GM04504 (cell line): ENCODE results near the gene PDE10A.

Source experiments
- DNase-seq: peaks from one replicate; pipeline ENCODE4 v3.0.0-alpha.2; 2012; ENCODE audit warnings: low read depth

The PDE10A gene

DNA sequence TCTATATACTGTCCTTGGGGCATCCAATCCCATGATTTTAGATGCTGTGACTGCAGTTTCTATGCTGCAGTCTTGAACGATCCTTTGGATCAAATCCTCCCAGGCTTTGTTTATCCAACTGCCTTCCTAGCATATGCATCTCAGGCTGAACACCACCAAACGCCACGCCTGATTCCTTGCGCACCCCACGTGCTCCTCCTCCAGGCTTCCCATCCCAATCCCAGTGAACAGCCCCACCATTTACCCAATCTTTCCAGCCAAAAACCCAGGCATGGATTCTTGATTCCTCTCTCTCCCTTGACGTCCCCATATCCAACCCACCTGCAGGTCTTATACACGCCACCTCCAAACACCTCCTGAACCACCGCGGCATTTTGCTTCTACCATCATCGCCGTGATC, 7.8 kb downstream of the PDE10A start:
- DNase-seq, result no peak

DNA sequence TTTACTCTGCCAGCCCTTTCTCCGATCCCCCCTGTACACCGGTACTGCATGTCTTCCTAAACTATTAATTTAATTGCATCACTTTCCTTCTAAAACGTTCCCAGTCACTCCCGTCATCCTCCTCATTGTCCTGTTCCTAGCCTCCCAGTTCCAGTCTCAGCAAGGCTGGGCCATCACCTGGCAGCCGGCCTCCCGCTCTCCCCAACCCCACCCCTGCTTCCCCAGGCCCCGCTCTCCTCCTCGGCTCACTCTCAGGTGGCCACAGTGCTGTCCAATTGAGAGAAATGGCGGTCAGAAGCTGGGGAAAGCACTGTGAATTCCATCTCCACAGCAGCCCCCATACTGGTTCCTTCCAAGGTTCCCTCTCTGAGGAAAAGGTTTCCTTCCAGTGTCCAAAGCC, 8.9 kb downstream of the PDE10A start:
- DNase-seq, result no peak

DNA sequence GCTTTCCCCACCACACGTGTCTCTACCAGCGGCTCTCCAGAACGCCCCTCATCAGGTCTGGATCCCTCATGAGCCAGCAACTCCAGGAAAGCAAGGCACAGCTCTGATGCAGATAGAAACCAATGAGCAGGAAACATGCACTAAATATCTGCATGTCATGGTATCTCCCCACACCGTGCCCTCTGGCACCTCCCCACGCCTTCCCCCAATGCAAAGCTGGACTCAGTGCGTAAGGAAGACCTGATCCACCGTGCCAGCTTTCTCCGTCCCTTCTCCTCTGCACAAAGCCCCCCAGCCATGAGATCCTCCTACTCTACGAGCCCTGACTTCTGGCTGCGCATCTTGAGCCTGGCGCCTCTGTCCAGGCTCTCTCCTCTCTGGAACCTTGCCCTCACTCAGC, 9.4 kb downstream of the PDE10A start:
- DNase-seq, result no peak

DNA sequence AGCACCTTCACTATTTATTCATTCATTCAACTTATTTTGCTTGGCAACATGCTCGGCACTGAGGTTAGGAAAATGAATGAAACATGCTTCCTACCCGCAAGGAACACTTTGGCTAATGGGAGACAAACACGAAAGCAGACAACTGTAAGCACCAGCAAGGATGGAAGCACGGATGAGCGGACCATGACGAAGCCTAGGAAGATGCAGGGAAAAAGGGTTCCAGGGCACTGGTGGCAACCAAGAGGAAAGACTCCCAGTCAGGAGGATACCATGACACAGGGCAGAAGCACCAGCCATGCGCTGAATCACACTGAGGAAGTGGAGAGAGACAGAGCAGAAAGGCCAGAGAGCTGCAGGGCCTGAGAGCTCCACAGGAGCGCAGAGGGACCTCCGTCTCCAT, 9.8 kb downstream of the PDE10A start:
- no peak for DNase-seq

DNA sequence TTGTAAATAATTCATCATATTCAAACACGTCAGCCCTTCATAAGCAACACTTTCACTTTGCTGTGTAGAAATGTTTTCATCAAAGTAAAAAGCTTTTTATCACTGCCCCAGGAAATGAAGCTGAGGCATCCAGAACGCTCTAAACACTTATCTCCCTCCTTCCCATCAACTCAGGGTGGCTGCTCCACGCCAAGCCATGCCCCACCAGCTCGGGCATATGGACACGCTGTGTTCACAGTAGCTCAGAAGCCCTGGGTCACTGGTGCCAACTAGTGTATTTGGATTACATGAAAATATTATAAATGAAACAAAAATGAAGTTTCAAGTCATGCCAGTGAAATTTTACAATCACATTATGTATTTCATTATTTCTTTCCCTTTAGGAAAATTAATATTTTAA, 10.3 kb downstream of the PDE10A start:
- DNase-seq, result no peak

DNA sequence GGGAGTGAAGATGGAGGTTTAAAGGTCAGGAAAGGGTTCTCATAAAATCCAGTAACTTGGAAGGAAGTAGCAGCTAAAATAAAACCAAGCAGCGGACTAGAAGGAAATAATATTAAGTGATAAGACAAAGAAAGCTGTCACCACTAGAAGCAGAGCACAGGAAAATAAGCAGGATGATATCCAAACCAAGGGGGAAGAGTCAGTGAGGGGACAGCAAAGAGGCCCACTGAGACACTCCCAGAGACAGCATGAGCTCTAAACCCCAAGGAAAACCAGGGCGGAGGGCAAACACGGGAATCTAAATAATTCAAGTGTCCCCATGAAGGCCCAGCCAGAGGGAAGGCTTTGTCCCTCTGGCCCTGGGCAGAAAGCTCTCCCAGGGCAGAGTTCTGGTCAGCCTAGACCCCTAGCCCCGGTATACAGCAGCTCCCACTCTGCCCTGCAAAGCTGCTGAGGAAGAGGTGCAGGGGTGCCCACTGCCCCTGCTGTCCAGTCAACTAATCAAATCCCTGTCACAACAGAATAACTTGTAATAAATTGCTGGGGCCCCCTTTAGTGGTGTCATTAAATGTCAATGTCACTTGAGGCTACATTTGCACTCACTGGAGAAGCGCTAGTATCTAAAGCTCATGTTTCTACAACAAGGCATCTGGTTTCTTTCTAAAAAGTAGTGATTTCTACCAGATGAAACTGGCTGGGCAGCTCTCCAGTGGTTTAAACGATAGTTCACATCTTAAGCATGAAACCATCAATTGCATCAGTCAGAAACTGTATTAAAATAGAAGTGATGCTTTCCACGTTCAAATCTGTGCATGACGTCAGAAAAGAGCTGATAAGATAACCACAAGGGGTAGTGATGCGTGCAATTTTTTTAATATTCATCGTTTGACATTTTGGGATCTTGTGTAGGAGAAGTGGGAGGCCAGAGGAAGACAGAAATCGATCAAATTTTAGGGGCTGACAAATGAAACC, 13.6 kb downstream of the PDE10A start:
- no peak for DNase-seq

DNA sequence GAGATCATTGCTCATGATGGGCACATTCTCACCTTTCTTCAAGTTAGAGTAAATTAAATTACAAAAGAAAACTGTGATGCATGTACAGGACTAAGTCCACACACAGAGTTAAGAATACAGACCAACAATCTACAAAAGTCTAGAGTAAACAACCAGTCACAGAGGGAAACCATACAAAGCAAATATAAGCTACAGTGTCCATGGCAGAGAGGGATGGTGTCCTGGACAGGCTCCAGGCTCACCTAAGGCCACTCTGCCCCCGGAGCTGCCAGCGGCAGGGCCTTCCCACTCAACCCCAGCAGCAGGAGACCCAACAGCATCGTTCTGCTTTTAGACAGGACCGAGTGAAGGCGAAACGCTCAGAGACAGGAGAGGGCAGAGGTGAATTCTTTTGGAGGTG, 16.0 kb downstream of the PDE10A start:
- no peak for DNase-seq

DNA sequence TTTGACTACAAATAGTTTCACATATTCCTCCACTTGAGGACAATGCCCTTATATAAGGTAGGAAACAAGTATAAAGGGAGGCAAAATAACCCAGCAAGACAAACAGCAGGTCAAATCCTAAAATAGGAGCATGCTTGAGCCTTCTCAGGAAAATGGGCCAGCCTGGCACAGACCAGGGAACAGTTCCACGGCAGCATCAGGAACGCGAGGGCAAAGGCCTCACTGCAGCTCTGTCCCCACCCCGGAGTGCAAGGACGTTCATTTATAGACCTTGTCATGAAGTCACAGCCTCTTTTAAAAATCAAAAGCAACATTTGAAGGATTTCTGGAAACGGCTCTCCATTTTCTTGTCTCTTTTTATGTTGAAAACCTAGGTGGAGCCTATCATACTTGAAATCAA, 17.1 kb downstream of the PDE10A start:
- no peak for DNase-seq

DNA sequence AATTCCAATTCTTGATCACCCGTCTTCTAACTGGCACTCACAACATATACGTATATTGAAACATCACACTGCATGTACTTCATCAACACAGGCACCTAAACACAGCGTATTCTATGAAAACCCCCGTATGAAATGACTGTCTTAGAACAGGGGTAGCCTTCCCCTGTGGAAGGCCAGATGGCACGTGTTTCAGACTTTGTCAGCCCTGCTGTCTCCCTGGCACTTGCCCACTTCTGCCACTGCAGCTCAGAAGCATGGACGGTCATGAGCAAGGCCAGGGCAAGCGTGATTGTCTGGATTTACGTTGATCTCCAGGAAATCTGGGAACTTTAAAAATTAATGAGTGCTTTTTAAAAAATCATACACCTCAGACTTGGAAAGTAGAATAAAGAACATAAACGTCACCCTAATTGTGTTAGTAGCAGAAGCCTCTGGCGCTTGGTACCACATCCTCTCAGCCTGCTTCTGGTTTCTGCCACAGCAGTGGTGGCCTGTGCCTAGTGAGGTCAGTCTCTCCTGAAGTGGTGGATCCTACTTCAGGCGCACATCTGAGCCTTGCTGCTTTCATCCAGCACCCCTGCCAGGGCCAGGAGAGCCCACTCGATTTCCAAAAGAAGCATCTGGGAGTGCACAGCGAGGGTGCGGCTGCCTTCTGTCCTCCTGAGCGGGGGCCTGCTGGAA, 18.3 kb downstream of the PDE10A start:
- DNase-seq, result no peak

DNA sequence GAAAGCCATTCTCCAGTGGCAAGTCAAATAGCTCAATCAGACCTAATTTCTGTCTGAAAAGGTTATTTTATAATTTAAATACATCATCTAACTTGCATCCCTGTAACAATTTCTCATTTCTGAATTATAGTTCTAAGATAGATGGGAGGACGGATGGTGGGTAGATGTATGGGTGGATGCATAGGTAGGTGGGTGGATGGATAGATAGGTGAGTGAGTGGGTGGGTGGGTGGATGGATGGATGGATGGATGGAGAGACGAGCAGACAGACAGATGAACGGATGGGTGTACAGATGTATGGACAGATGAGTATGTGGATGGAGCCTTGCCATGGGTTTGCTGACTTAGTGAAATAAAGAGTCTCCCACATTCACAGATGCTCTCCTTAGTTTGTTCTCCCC, 20.0 kb downstream of the PDE10A start:
- no peak for DNase-seq

DNA sequence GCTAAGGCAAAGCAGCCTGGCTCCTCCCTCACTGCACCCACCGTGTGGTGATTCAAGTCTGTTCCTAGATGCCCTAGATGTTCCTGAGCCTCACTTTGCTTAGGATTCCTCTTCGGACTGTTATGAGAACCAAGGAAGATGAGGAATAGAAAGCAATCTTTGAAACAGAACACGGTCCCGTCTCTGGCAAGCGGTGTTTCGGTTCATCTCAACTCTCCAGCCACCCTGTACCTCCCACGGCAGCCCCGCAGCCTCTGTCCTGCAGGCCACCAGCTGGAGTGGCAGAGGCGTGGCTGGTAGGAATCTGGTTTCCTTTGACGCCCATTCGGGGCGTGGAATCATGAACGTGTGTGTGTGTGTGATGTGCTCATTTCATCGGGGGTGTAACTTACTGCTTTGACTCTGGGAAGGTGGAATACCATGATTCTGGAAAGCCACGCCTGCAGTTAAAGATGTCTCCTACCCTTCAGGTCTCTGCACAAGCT, 21.3 kb downstream of the PDE10A start:
- no peak for DNase-seq

DNA sequence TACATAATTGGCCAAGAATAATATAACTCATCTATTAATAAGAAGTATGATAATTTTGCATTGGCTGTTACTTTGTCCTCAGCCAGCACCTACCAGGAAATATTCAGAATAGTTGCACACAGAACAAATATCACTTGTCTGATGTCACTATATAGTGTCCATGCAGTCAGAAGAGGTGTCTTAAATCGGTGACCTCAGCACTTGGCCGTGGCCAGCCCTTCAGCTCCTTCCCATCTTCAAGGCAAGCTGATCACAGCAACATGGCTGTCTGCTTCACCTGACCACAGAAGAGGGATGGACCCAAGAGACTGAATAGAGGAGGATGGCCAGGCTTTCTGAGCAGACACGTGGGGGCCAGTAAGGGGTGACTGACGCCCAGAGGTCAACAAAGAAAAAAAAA, 22.2 kb downstream of the PDE10A start:
- DNase-seq, result no peak

DNA sequence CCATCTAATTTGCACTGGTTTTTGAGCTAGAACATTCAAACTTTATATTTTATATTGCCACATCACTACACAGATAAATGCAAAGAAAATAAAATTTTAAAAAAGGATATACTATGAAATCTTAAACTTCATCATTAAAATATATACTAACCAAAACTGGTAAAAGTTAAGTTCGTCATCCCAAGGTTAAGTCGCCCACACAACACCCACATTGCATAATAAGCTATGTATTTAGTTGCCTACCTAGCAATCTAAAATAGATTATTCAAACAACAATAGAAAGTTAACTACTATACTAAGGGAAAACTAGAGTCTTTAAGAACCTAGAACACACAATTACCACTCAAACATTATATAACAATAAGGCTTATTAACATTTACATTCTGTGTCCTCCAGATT, 24.5 kb downstream of the PDE10A start:
- DNase-seq, result no peak

DNA sequence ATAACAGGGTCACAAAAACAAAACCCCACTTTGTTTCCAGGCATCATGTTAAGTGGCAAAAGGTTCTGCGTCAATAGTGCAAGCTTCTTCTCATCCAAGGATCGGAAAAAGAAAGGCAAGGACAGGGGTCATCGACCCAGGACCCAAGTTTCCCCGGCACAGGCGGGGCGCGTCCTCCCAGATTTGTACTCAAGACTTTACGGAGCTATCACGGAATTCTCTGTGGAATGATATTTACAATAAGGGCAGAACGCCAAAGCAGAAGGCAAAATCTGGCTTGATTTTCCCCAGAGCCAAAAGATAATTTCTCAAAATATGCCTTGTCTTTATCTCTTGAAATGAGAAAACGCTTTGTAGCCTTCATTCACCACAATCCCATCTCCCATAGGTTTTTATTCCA, 25.5 kb downstream of the PDE10A start:
- DNase-seq, result no peak

DNA sequence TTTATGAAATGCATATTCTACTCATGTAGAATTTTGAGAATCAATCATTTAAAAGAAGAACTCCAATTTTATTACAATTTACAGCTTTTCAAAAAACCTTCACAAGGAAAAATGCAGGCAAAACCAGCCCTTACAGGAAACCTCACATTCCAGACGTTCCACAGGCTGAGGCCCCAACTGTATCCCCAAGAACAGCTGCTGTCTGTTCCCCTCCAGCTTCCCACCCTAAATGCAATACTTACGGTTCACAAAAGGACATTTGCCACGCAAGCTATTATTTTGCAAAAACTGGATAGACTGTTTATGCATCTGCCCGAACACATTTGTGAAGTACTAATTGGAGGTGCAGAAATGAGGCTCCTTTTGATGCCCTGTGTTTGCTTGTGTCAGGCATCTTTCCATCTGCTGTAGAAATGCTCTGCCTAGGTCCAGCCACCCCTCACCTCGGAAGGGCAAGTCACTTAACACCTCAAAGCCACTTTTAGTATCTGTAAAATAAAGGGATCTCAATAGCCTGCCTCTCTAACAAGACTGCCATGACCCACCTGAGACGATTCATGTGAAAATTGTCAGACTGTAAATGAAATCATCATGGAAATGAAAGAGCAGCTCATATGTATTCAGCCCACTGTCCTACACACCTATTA, 26.5 kb downstream of the PDE10A start:
- no peak for DNase-seq

DNA sequence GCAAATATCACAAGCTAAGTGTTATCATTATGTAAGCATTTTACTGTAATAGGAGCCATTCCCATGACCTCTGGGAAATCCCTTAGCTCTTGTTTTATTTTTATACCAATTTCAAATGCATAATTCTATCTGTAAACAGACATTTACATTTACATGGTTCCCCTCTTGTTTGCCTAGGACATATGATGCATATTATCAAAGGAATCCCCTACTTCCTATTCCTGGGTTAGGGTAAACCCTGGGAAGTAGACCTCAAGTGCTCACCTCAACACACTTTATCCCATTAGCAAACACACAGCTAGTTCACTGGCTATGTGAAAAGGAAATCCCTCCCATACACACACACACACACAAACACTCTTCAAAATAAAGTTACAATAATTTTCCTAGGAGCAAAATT, 27.1 kb downstream of the PDE10A start:
- DNase-seq, result no peak

DNA sequence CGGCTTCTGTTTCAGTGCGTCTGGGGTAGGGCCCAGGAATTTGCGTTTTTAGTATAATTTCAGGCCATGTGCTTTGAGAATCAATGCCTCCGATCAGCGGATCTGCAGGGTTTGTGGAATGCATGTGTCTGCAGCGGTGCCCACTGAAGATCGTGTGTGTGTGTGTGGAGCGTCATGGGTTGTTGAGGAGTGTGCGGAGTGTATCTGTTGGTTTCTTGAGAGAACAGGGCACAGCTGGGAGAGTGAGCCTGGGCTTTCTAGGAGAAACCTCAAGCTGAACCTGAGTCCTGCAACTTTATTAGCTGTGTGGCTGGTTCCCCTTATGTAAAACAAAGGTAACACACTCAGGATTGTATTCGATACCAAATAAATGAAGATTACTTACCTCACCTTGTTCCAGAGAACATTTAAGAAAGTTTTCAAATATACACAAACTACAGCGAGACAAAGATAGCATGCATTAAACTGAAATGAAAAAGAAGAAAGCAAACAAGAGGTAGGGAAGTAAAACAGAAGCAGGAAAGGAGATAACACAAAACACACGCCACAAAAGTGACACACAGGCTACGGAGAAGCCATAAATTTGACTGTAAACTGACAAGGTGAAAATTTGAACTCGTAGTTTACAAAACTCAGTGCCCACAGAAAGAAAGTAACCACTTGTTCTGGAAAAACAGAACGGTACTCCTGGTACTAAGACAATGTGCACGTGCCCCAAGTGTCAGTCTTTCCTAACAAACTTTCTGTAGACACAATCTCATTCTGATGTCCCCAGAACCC, 28.8 kb downstream of the PDE10A start:
- DNase-seq, result no peak

DNA sequence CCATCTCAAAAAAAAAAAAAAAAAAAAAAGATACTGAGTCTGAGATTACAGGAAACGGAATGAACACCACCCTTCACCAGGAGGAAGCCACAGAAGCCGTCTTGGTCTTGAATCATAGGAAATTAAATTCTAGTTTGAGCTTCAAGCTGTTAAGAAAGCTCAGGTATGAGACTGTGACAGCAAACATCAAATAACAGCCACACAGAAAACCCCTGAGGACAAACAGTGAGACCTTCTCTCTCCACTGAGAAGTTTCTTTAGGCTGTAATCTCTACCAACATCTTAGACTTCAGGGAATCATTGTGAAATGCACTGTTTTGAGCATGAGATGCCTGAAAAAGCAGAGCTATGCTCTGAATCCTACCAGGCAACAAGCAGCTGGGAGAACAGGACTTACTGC, 30.8 kb downstream of the PDE10A start:
- no peak for DNase-seq

DNA sequence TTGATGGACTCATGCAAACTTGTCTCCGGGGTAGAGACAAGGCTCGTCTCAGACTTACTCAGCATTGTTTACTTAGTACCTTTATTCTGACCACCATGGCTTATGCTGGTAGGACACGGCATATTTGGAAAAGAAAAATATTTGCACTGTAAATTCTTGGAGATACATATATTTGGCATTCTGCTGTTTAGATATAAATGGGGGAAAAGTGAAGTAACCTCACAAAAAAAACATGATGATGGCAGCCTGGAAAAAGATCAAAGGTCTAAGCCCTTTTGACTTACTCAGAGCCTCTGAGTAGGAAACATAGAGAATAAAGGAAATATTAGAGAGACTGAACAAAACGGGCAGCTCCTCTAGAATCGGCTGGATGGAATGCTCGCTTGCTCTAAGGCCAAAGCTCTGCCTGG, 32.5 kb downstream of the PDE10A start:
- DNase-seq, result no peak

DNA sequence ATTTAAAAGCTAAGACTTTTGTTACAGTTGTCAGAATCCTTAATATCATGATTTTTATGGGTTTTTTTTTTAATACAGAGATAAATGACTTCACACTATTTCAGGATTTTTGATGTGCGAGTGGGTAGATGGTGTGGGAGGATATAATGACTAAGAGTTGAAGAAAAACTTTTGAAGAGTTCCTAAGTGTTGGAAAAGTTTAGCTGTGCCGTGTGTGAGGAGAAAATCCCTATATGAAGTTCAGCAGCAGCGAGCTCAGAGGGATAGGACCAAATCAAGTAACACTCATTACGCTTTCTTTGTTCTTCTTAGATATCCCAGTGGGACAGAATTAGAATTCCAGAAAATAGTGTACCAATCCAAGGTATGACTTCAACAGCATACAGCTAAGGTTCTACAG, 34.1 kb downstream of the PDE10A start:
- DNase-seq, result no peak

DNA sequence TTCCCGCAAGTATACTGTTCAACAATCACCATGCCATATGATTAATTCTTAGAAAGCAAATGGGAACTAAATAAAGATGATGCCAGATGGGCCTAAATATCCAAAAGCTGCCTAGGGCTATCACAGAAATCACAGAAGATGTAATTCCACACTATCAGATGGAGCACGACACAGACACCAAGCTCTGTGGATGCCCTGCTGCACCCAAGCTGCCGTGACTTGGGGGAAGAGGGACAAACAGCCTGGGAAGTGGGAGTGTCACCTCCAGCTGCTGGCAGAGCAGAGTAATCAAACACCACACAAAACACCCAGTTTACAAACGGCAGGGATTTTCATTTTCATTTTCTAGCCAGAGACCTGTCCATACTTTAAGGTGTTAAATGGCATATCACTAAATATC, 35.7 kb downstream of the PDE10A start:
- DNase-seq, result no peak

DNA sequence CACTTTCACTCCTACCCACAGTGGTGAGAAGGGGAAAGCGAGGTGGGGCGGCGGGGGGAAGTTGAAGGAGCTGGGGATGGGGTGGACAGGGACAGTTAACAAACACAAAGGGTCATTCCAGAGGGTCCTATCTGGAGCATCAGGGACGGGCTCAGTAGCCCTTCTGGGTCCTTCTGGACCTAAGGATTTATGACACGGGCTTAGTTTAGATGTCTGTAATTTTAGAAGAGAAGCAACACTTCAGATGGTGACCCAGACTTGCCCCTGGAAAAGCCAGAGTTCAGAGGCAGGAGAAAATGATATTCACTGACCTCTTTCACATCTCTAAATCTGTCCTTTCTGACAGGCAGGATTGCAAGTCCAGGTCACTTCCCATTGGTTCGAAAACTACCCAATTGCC, 36.3 kb downstream of the PDE10A start:
- no peak for DNase-seq
